ENCODE results near the gene GBP6. TPM values are rescaled to one million over a fixed set of nuclear protein-coding genes. Genes with fewer than 3 reads are reported as not detected.
A peak's percentile ranks its signal among the peaks of the same experiment; 100 is the strongest.
"Not testable (repeated sequence)": the region's sequence is repeated elsewhere in the genome, so short reads cannot be mapped to it uniquely, and the experiment has no call there.

The GBP6 gene
- total RNA-seq, 2 experiments from 2014 or later, result 0.46 to 0.53 TPM

DNA sequence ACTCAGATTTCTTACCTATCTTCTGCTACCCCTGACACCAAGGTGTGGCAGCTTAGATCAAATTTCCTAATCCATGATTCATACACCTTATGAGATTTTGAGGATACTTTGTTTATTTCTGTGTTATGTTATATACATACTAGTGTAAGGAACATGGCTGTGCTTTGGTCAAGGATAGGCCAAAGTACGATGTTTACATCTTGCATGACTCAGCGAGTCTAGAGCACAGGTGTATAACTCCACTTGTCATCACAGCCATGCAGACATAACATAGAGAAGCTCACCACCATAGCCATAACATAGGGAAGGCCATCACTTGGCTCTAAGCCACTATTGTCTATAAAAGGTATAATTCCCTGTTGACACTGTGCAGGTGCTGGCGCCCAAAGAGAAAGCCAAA, 61.2 kb downstream of the GBP6 start:
- POLR2A ChIA-PET, result no interaction called here

DNA sequence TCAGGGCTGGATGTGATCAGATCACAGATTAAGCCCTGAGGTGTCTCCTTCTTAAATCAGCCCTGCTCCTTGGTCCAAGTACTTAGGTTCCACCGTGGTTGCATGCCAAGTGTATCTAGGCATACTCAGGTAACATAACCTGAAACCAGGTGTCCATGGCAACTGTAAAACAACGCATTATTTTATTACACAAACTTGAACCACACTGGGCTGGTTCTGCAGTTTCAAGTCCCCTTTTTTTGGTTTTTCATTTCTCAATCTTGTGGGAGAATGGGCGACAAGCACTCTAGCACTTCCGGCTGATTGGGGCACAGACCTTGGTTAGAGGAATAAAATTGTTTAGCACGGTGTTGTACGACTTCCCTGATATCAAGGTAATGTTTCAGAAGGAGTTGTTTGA, 65.2 kb downstream of the GBP6 start:
- ATAC-seq, result no peak
- ChIA-PET POLR2A (no interaction called here), CTCF (interaction anchor here (0.5 kb wide), 1 partner anchor 442 kb away, joined by 3 read pairs; no protein-coding TSS in a partner anchor)
- H3K4me1 Mint-ChIP-seq, result peaks cover 4% of the 10 kb centered on the region
- intact Hi-C loops (cut with DNase I, micrococcal nuclease), result no loop called here
- H3K27ac Mint-ChIP-seq, result no peak overlapping the region
- no peaks in the 10 kb centered on the region for H3K9me3 Mint-ChIP-seq (ENCODE audit: low read depth)
- H3K36me3 Mint-ChIP-seq (ENCODE audit: low read depth), result no peaks in the 10 kb centered on the region
- DNase-seq, result no peak
- H3K4me3 Mint-ChIP-seq, result no peak overlapping the region
- peaks cover 5% of the 10 kb centered on the region for H3K27me3 Mint-ChIP-seq

More for the DNA sequence above, 61.2 kb downstream of the GBP6 start:
- intact Hi-C loops (cut with DNase I, micrococcal nuclease), result no loop called here
- Mint-ChIP-seq H3K9me3 (ENCODE audit: low read depth) (no peaks in the 10 kb centered on the region), H3K27ac (no peak overlapping the region), H3K4me1 (no peaks in the 10 kb centered on the region), H3K4me3 (no peak overlapping the region), H3K36me3 (ENCODE audit: low read depth) (peaks cover 2% of the 10 kb centered on the region), H3K27me3 (peaks cover 2% of the 10 kb centered on the region)
- ATAC-seq (no peak), DNase-seq (no peak)
- CTCF ChIA-PET, result interaction anchor here (0.9 to 1.2 kb wide), 2 partner anchors 31 to 339 kb away, joined by 3 to 4 read pairs; no protein-coding TSS in a partner anchor

- H3K4me3 Mint-ChIP-seq; H3K27me3 Mint-ChIP-seq; H3K27ac Mint-ChIP-seq; H3K9me3 Mint-ChIP-seq (ENCODE audit: low read depth); ATAC-seq; H3K36me3 Mint-ChIP-seq (ENCODE audit: low read depth); DNase-seq; POLR2A ChIA-PET; intact Hi-C loops (cut with DNase I, micrococcal nuclease); H3K4me1 Mint-ChIP-seq; CTCF ChIA-PET: not testable (repeated sequence)
Measured at GRCh38 chr1:89429681-89430080, 65.8 kb downstream of the GBP6 start.

GRCh38 chr1:89433421-89433820, 69.6 kb downstream of the GBP6 start:
- CTCF ChIA-PET, result interaction anchor here (0.6 to 1.5 kb wide), 8 partner anchors 18 to 423 kb away, joined by 3 to 5 read pairs (median 3); no protein-coding TSS in a partner anchor
- H3K27ac Mint-ChIP-seq, result no peak overlapping the region

GRCh38 chr1:89434058-89434780, 70.4 kb downstream of the GBP6 start:
- intact Hi-C loops (cut with DNase I, micrococcal nuclease), result loop anchor here (1.0 kb wide), 1 partner anchor 17 kb away; no protein-coding TSS in a partner anchor
- CTCF ChIA-PET, result interaction anchor here (0.6 to 1.5 kb wide), 9 partner anchors 17 to 583 kb away, joined by 3 to 5 read pairs (median 4); no protein-coding TSS in a partner anchor
- not testable (repeated sequence) for H3K4me3 Mint-ChIP-seq; H3K27me3 Mint-ChIP-seq; H3K4me1 Mint-ChIP-seq; H3K27ac Mint-ChIP-seq; H3K36me3 Mint-ChIP-seq (ENCODE audit: low read depth)
- peaks cover 13% of the 10 kb centered on the region for H3K9me3 Mint-ChIP-seq (ENCODE audit: low read depth)
- POLR2A ChIA-PET, result interaction anchor here (1.0 to 1.2 kb wide), 2 partner anchors 19 to 307 kb away, joined by 3 to 4 read pairs; no protein-coding TSS in a partner anchor
- ATAC-seq, result peak; percentile 96
- DNase-seq, result peak; percentile 34

More at GRCh38 chr1:89433421-89433820, 69.6 kb downstream of the GBP6 start:
- H3K4me3 Mint-ChIP-seq, result no peak overlapping the region
- H3K27me3 Mint-ChIP-seq, result peaks cover 5% of the 10 kb centered on the region
- intact Hi-C loops (cut with DNase I, micrococcal nuclease), result no loop called here
- peaks cover 7% of the 10 kb centered on the region for H3K9me3 Mint-ChIP-seq (ENCODE audit: low read depth)
- peaks cover 4% of the 10 kb centered on the region for H3K4me1 Mint-ChIP-seq
- no peaks in the 10 kb centered on the region for H3K36me3 Mint-ChIP-seq (ENCODE audit: low read depth)
- ATAC-seq (no peak), DNase-seq (no peak)
- POLR2A ChIA-PET, result interaction anchor here (1.2 kb wide), 1 partner anchor 20 kb away, joined by 4 read pairs; no protein-coding TSS in a partner anchor

Other genes starting within 250 kb of the GBP6 start
- 100 to 1,000 TPM; 253 to 294 TPM for gene GBP2, start 237.9 kb upstream of the GBP6 start, total RNA-seq
- not detected for gene GBP7, start 188.1 kb upstream of the GBP6 start, total RNA-seq
- gene GBP4, start 165.1 kb upstream of the GBP6 start, total RNA-seq, result 10 to 100 TPM; 30.8 to 34.4 TPM
- gene GBP5, start 91.2 kb upstream of the GBP6 start, total RNA-seq, result 100 to 1,000 TPM; 122 to 137 TPM
- 10 to 100 TPM; 38.9 to 41.5 TPM for gene LRRC8B, start 160.8 kb downstream of the GBP6 start, total RNA-seq

Measured in activated CD4-positive, alpha-beta T cell treated with anti-CD3 and anti-CD28 coated beads for 36 hours (primary cell).